Renal pelvis (tissue), 4 donors: ENCODE measurements around the gene MS4A4E. TPM values are rescaled to one million over a fixed set of nuclear protein-coding genes. Genes with fewer than 3 reads are reported as not detected.
"Not testable (repeated sequence)": the region's sequence is repeated elsewhere in the genome, so short reads cannot be mapped to it uniquely, and the experiment has no call there.

Experiments used
- DNase-seq: peaks from one replicate; pipeline ENCODE4 v3.0.0-alpha.2; 2013
- polyA plus RNA-seq, 3 donors: library from polyadenylated mRNA; unstranded; fragments of 120-200 nt; gene quantifications; one replicate each; pipeline ENCODE4 v1.2.1, GENCODE V29; 2013; ENCODE audit not compliant: insufficient read length in 3 of 3

The MS4A4E gene
- polyA plus RNA-seq, 3 donors, result 0.94 to 1.5 (median 1.1) TPM

GRCh38 chr11:60182541-60183330 lies 60.2 kb downstream of the MS4A4E start, which contains the start of gene MS4A6A:
MS4A6A (minus strand) TSS chr11:60183083; CDS start chr11:60181727, 1,356 bp downstream.
- no peak for DNase-seq

GRCh38 chr11:60175860-60176275 lies 67.1 kb downstream of the MS4A4E start:
- no peak for DNase-seq

GRCh38 chr11:60172011-60172410 lies 70.9 kb downstream of the MS4A4E start:
- no peak for DNase-seq

- no peak for DNase-seq
Observed at GRCh38 chr11:60170566-60170965, 72.4 kb downstream of the MS4A4E start.

- DNase-seq, result no peak
Observed at GRCh38 chr11:60169264-60169915, 73.5 kb downstream of the MS4A4E start.

- DNase-seq, result no peak
Observed at GRCh38 chr11:60168306-60168705, 74.6 kb downstream of the MS4A4E start.

GRCh38 chr11:60165951-60166350 lies 77.0 kb downstream of the MS4A4E start:
- DNase-seq, result no peak

- DNase-seq, result no peak
Observed at GRCh38 chr11:60165538-60165937, 77.4 kb downstream of the MS4A4E start.

- DNase-seq, result no peak
Observed at GRCh38 chr11:60164550-60165075, 78.3 kb downstream of the MS4A4E start.

- no peak for DNase-seq
Observed at GRCh38 chr11:60161766-60162165, 81.2 kb downstream of the MS4A4E start.

GRCh38 chr11:60161107-60161506 lies 81.8 kb downstream of the MS4A4E start:
- no peak for DNase-seq

- peak; percentile 12 for DNase-seq
Observed at GRCh38 chr11:60159868-60160267, 83.1 kb downstream of the MS4A4E start.

- no peak for DNase-seq
Observed at GRCh38 chr11:60159284-60159683, 83.7 kb downstream of the MS4A4E start.

GRCh38 chr11:60158636-60159035 lies 84.3 kb downstream of the MS4A4E start:
- DNase-seq, result no peak

- DNase-seq, result no peak
Observed at GRCh38 chr11:60155931-60156330, 87.0 kb downstream of the MS4A4E start.

GRCh38 chr11:60152727-60153126 lies 90.2 kb downstream of the MS4A4E start:
- not testable (repeated sequence) for DNase-seq

GRCh38 chr11:60150279-60150678 lies 92.7 kb downstream of the MS4A4E start:
- DNase-seq, result no peak

Other genes starting within 250 kb of the MS4A4E start
- under 1 TPM in 1 of 3 donors, not detected in 2; 0.12 TPM for gene OOSP4B, start 226.0 kb downstream of the MS4A4E start, polyA plus RNA-seq
- not detected for gene OOSP2, start 202.7 kb downstream of the MS4A4E start, polyA plus RNA-seq
- gene MS4A3, start 186.5 kb downstream of the MS4A4E start, polyA plus RNA-seq, result 1 to 10 TPM in 1 of 3 donors, under 1 TPM in 2; 0.77 to 1.1 (median 0.99) TPM
- under 1 TPM in 2 of 3 donors, not detected in 1; 0.06 to 0.10 TPM for gene MS4A2, start 154.5 kb downstream of the MS4A4E start, polyA plus RNA-seq
- gene MS4A6A, start 60.1 kb downstream of the MS4A4E start, polyA plus RNA-seq, result 10 to 100 TPM; 17.4 to 18.0 (median 18.0) TPM
- gene MS4A4A, start 37.5 kb upstream of the MS4A4E start, polyA plus RNA-seq, result 1 to 10 TPM; 5.1 to 9.9 (median 6.4) TPM
- gene MS4A6E, start 84.1 kb upstream of the MS4A4E start, polyA plus RNA-seq, result not detected
- 1 to 10 TPM; 4.7 to 7.8 (median 7.6) TPM for gene MS4A7, start 135.4 kb upstream of the MS4A4E start, polyA plus RNA-seq
- under 1 TPM; 0.10 to 0.27 (median 0.16) TPM for gene MS4A14, start 153.3 kb upstream of the MS4A4E start, polyA plus RNA-seq
- not detected for gene MS4A5, start 186.4 kb upstream of the MS4A4E start, polyA plus RNA-seq
- under 1 TPM in 2 of 3 donors, not detected in 1; 0.48 to 0.68 TPM for gene MS4A1, start 212.7 kb upstream of the MS4A4E start, polyA plus RNA-seq
- not detected for gene MS4A12, start 249.6 kb upstream of the MS4A4E start, polyA plus RNA-seq